Neutrophil (primary cell): ENCODE data around the gene ABTB2.
"Not testable (repeated sequence)": the region's sequence is repeated elsewhere in the genome, so short reads cannot be mapped to it uniquely, and the experiment has no call there.

Experiments used
- H3K27ac ChIP-seq: fragments of 200-600 bp; sonication (generic); 2 replicates; pipeline ENCODE4 v1.5.1; 2016; ENCODE audit warnings: mild to moderate bottlenecking, moderate library complexity
- H3K27me3 ChIP-seq: fragments of 200-600 bp; sonication (generic); 2 replicates; pipeline ENCODE4 v1.6.0; 2016; ENCODE audit warnings: mild to moderate bottlenecking
- H3K36me3 ChIP-seq: fragments of 200-600 bp; sonication (generic); 2 replicates; pipeline ENCODE4 v1.5.1; 2017
- H3K4me1 ChIP-seq, 2 experiments: fragments of 200-600 bp in 1 of 2; sonication (generic) in 1 of 2; 1 replicate in 1 of 2; 2 replicates in 1 of 2; pipeline versions ENCODE4 v1.5.1 to v1.6.1; 2013 to 2016; ENCODE audit warnings: low read depth in 1 of 2, low read length in 1 of 2, mild to moderate bottlenecking in 1 of 2, moderate library complexity in 1 of 2; ENCODE audit not compliant: control insufficient read depth in 1 of 2, insufficient read depth in 1 of 2
- H3K4me3 ChIP-seq, 2 experiments: fragments of 200-600 bp in 1 of 2; sonication (generic) in 1 of 2; 1 replicate in 1 of 2; 2 replicates in 1 of 2; pipeline ENCODE4 v1.5.1; 2013 to 2016; ENCODE audit warnings: low read depth in 1 of 2, low read length in 1 of 2, mild to moderate bottlenecking in 1 of 2, moderate library complexity in 1 of 2
- H3K9me3 ChIP-seq: fragments of 200-600 bp; sonication (generic); 2 replicates; pipeline ENCODE4 v1.5.1; 2016
- CTCF ChIP-seq: fragments of 200-600 bp; sonication (generic); IDR thresholded peaks from 2 replicates; pipeline ENCODE4 v1.5.1; 2016; ENCODE audit warnings: antibody characterized with exemption

ABTB2 gene

GRCh38 chr11:34249439-34249838 is 108.4 kb downstream of the ABTB2 start:
- Histone ChIP-seq H3K27me3 (no peaks in the 10 kb centered on the region), H3K9me3 (no peaks in the 10 kb centered on the region), H3K4me1 (peaks cover 26 to 34% of the 10 kb centered on the region in 2 experiments), H3K36me3 (no peaks in the 10 kb centered on the region), H3K27ac (no peak overlapping the region), H3K4me3 (no peak overlapping the region)
- TF ChIP-seq CTCF, result no peak

- H3K36me3 ChIP-seq, H3K27ac ChIP-seq, H3K27me3 ChIP-seq, H3K9me3 ChIP-seq, H3K4me3 ChIP-seq: not testable (repeated sequence)
- peaks cover 21 to 22% of the 10 kb centered on the region in 2 experiments for H3K4me1 ChIP-seq
Measured at GRCh38 chr11:34246511-34246910, 111.3 kb downstream of the ABTB2 start.

GRCh38 chr11:34245041-34245440 is 112.8 kb downstream of the ABTB2 start:
- peaks cover 7 to 8% of the 10 kb centered on the region in 2 experiments for H3K4me1 ChIP-seq
- no peak overlapping the region for H3K4me3 ChIP-seq
- H3K9me3 ChIP-seq, result no peaks in the 10 kb centered on the region
- H3K36me3 ChIP-seq, result no peaks in the 10 kb centered on the region
- H3K27me3 ChIP-seq, result no peaks in the 10 kb centered on the region
- H3K27ac ChIP-seq, result no peak overlapping the region
- no peak for TF ChIP-seq CTCF

GRCh38 chr11:34243600-34244464 is 114.0 kb downstream of the ABTB2 start:
- TF ChIP-seq CTCF, result no peak
- no peak overlapping the region for H3K4me3 ChIP-seq
- H3K27ac ChIP-seq, result no peak overlapping the region
- H3K4me1 ChIP-seq, result no peaks in the 10 kb centered on the region
- H3K36me3 ChIP-seq, result no peaks in the 10 kb centered on the region
- no peaks in the 10 kb centered on the region for H3K27me3 ChIP-seq
- no peaks in the 10 kb centered on the region for H3K9me3 ChIP-seq

- no peaks in the 10 kb centered on the region for H3K9me3 ChIP-seq
- H3K4me3 ChIP-seq, result no peak overlapping the region
- no peaks in the 10 kb centered on the region for H3K4me1 ChIP-seq
- no peaks in the 10 kb centered on the region for H3K36me3 ChIP-seq
- no peak overlapping the region for H3K27ac ChIP-seq
- no peak for TF ChIP-seq CTCF
- no peaks in the 10 kb centered on the region for H3K27me3 ChIP-seq
Measured at GRCh38 chr11:34242037-34242625, 115.7 kb downstream of the ABTB2 start.

- H3K36me3 ChIP-seq, result no peaks in the 10 kb centered on the region
- no peak for TF ChIP-seq CTCF
- no peak overlapping the region for H3K27ac ChIP-seq
Measured at GRCh38 chr11:34240150-34240494, 117.7 kb downstream of the ABTB2 start.

More at GRCh38 chr11:34240150-34240494, 117.7 kb downstream of the ABTB2 start:
- Histone ChIP-seq H3K27me3 (no peaks in the 10 kb centered on the region), H3K4me3 (no peak overlapping the region), H3K9me3 (no peaks in the 10 kb centered on the region), H3K4me1 (no peaks in the 10 kb centered on the region)
